GM12864 (cell line): Measurements from ENCODE around the gene NHS.

ENCODE experiments used
- DNase-seq: peaks from one replicate; pipeline ENCODE4 v3.0.0-alpha.2; 2011; ENCODE audit warnings: low read depth
- H3K4me3 ChIP-seq: 2 replicates; pipeline ENCODE4 v1.5.1; 2011; ENCODE audit warnings: mild to moderate bottlenecking, low read depth, low read length, control low read depth
- CTCF ChIP-seq: IDR thresholded peaks from 2 replicates; pipeline ENCODE4 v1.5.1; 2011; ENCODE audit warnings: low read depth, mild to moderate bottlenecking, moderate library complexity, low read length, control low read depth, inconsistent platforms; ENCODE audit errors: missing control alignments

Gene NHS

GRCh38 chrX:17656556-17656955 is 281.6 kb downstream of the NHS start:
- DNase-seq: no peak
- H3K4me3 ChIP-seq: no peak overlapping the region
- TF ChIP-seq CTCF: no peak

DNA sequence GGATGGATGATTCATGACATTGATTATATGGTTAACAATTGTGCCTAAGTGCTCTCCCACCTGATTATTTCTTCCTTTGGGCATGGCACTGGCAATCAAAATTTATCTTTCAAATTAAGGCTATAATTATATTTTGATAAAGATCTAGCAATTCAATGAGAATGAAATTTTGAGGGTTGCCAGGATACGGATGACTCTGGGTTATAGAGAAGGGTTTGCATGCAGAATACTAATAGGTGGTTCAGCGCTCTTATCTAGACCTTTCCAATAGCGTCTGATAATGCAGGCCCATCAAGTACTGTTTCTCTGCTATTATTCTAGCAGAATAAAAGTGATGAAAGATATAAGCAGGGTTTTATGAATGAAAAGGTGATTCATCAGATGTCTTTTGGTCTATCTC is 287.4 kb downstream of the NHS start:
- no peak for TF ChIP-seq CTCF
- no peak for DNase-seq
- no peak overlapping the region for H3K4me3 ChIP-seq

DNA sequence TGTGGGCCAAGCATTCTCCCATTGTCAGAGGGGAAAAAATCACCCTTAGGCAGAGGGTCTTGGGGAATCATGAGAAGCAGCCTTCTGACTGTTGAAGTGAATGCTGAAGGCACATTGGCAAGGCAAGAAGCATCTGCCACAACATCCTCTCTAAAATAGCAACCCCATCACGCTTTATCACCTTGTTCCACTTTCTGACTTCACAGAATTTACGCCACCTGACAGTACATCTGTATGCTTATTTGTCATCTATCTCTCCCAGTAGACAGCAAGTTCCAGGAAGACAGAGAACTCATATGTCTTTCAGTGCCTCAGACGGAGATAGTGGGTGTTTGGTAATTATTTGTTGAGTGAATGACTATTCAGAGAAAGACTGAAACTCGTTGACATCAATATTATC is 293.9 kb downstream of the NHS start:
- TF ChIP-seq CTCF: no peak
- no peak overlapping the region for H3K4me3 ChIP-seq
- no peak for DNase-seq

DNA sequence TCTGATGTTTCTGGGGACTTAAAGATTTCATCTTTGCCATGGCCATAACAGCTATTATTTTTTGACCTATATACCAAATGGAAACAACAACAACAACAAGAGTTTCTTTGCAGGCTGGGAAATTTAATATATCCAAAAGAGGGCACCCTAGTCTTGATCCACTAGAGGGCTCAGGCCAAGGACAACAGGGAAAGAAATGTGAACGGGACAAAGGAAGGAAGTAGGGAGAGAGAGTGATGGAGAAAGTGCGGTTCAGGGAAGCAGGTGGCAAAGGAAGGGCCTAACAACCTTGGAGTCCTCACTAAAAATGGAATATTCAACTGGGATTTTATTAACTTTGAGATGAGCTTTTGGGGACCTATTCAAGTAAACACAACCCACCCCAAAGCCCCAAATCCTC is 294.5 kb downstream of the NHS start:
- TF ChIP-seq CTCF: no peak
- DNase-seq: no peak
- no peak overlapping the region for H3K4me3 ChIP-seq

DNA sequence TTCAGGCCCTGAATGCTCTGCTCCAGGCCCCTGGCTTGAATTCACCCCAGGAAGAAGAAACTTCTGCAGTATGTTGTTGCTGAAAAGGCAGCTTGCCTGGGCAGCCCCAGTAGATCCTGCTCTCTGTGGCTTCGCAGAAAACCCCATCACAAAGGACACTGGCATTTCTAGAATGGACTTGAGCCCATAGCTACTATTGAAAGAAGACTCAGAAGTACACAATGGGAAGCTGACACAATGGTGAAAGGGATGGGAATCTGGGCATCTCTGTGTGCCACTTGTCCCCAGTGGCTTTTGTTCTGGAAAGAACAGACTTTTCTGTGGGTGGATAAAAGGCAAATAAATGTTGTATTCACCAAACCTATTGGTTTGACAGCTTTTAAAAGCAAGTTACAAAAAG is 294.9 kb downstream of the NHS start:
- no peak for TF ChIP-seq CTCF
- DNase-seq: no peak

DNA sequence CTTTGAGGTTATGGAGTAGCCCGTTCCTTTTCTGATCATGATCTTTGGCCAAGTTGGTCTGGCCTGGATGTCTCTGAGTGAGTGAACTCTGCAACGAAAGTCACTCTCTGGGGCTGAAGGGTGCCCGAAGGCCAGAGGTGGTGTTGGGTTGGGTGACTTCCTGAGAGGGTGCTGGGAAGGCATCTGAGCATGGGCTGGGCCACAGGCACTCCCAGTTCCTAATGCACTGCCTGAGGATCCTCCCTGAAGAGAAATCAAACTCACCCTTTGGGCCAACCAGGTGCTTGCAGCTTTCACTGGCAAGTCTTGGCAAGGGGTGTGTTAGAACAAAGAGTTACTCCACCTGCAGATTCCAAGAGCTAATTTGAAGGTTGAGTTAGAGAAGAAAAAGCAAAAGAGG is 295.9 kb downstream of the NHS start:
- no peak overlapping the region for H3K4me3 ChIP-seq
- no peak for TF ChIP-seq CTCF
- DNase-seq: no peak

More for the DNA sequence above, 294.9 kb downstream of the NHS start:
- H3K4me3 ChIP-seq: no peak overlapping the region

DNA sequence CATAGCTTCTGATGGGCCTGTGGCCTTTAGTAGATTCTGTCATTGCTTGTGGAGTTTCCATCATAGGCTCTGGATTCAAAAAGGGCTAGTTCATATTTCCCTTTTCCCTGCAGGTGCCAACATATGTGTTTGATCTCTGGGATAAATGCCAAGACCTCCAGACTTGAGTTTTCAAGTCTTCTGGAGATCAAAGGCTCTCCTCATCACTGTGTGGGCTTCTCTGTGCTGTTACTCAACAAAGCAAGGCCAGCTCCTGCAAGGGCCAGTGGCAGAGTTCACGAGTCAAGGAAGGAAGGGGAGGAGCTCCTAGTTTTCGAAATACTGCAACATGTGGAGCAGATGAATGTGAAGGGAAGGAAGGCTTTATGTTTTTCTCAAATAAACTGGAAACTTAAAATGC is 299.6 kb downstream of the NHS start:
- DNase-seq: no peak
- no peak for TF ChIP-seq CTCF
- H3K4me3 ChIP-seq: no peak overlapping the region
